ENCODE measurements around the gene OLFML2B. TPM values are rescaled to one million over a fixed set of nuclear protein-coding genes. Genes with fewer than 3 reads are reported as not detected.

The OLFML2B gene
- total RNA-seq, 1 experiment from 2014 or later, result 3.4 TPM

- no peak for TF ChIP-seq CTCF (conservative IDR thresholded peaks at IDR 0.05; ENCODE audit: low read depth, low read length)
- TF ChIP-seq EZH2 (IDR thresholded peaks at IDR 0.05; ENCODE audit: borderline replicate concordance, low read depth, low read length, poor library complexity, severe bottlenecking), result no peak
- H3K9me3 ChIP-seq (ENCODE audit: low read depth, low read length, poor library complexity, severe bottlenecking), result no peaks in the 10 kb centered on the region
- peak overlapping the region; percentile 54 for H3K27ac ChIP-seq (ENCODE audit: low read depth, low read length, poor library complexity, severe bottlenecking)
- no peaks in the 10 kb centered on the region for H3K27me3 ChIP-seq (replicated peaks; ENCODE audit: insufficient read depth, low read depth, low read length, poor library complexity)
- H3K4me1 ChIP-seq (ENCODE audit: insufficient read depth, low read length, poor library complexity, severe bottlenecking), result peaks cover 28% of the 10 kb centered on the region
- CTCF ChIA-PET, result no interaction called here
- intact Hi-C loops (cut with micrococcal nuclease; ENCODE audit: unreplicated experiment), result no loop called here
- H3K4me3 ChIP-seq (ENCODE audit: low read depth, low read length, poor library complexity, severe bottlenecking), result no peak overlapping the region
- no peak for DNase-seq (ENCODE audit: low spot score)
- BruUV-seq (replicated peaks), result no TSS peak
- no peaks in the 10 kb centered on the region for H3K36me3 ChIP-seq (ENCODE audit: insufficient read depth, low read length, poor library complexity, severe bottlenecking)
- POLR2A ChIA-PET (ENCODE audit: low non-redundant PET), result no interaction called here
These were observed 66.7 kb downstream of the OLFML2B start for GRCh38 chr1:161956930-161957329.

GRCh38 chr1:161956097-161956496 lies 67.6 kb downstream of the OLFML2B start:
- no TSS peak for BruUV-seq (replicated peaks)
- Histone ChIP-seq H3K9me3 (ENCODE audit: low read depth, low read length, poor library complexity, severe bottlenecking) (no peaks in the 10 kb centered on the region), H3K36me3 (ENCODE audit: insufficient read depth, low read length, poor library complexity, severe bottlenecking) (no peaks in the 10 kb centered on the region), H3K4me3 (ENCODE audit: low read depth, low read length, poor library complexity, severe bottlenecking) (no peak overlapping the region), H3K4me1 (ENCODE audit: insufficient read depth, low read length, poor library complexity, severe bottlenecking) (peaks cover 20% of the 10 kb centered on the region), H3K27ac (ENCODE audit: low read depth, low read length, poor library complexity, severe bottlenecking) (peak overlapping the region; percentile 54), H3K27me3 (replicated peaks; ENCODE audit: insufficient read depth, low read depth, low read length, poor library complexity) (no peaks in the 10 kb centered on the region)
- ChIA-PET POLR2A (ENCODE audit: low non-redundant PET) (no interaction called here), CTCF (no interaction called here)
- no peak for TF ChIP-seq EZH2 (IDR thresholded peaks at IDR 0.05; ENCODE audit: borderline replicate concordance, low read depth, low read length, poor library complexity, severe bottlenecking)
- no peak for TF ChIP-seq CTCF (conservative IDR thresholded peaks at IDR 0.05; ENCODE audit: low read depth, low read length)
- DNase-seq (ENCODE audit: low spot score), result peak; percentile 85
- intact Hi-C loops (cut with micrococcal nuclease; ENCODE audit: unreplicated experiment), result no loop called here

GRCh38 chr1:161955606-161956005 lies 68.1 kb downstream of the OLFML2B start:
- TF ChIP-seq CTCF (conservative IDR thresholded peaks at IDR 0.05; ENCODE audit: low read depth, low read length), result no peak
- TF ChIP-seq EZH2 (IDR thresholded peaks at IDR 0.05; ENCODE audit: borderline replicate concordance, low read depth, low read length, poor library complexity, severe bottlenecking), result no peak
- Histone ChIP-seq H3K9me3 (ENCODE audit: low read depth, low read length, poor library complexity, severe bottlenecking) (no peaks in the 10 kb centered on the region), H3K36me3 (ENCODE audit: insufficient read depth, low read length, poor library complexity, severe bottlenecking) (no peaks in the 10 kb centered on the region), H3K27ac (ENCODE audit: low read depth, low read length, poor library complexity, severe bottlenecking) (peak overlapping the region; percentile 54), H3K27me3 (replicated peaks; ENCODE audit: insufficient read depth, low read depth, low read length, poor library complexity) (no peaks in the 10 kb centered on the region), H3K4me1 (ENCODE audit: insufficient read depth, low read length, poor library complexity, severe bottlenecking) (peaks cover 17% of the 10 kb centered on the region), H3K4me3 (ENCODE audit: low read depth, low read length, poor library complexity, severe bottlenecking) (no peak overlapping the region)
- no TSS peak for BruUV-seq (replicated peaks)
- POLR2A ChIA-PET (ENCODE audit: low non-redundant PET), result no interaction called here
- intact Hi-C loops (cut with micrococcal nuclease; ENCODE audit: unreplicated experiment), result no loop called here
- CTCF ChIA-PET, result no interaction called here
- no peak for DNase-seq (ENCODE audit: low spot score)
